ENCODE results near the gene FXYD4. TPM values are rescaled to one million over a fixed set of nuclear protein-coding genes. Genes with fewer than 3 reads are reported as not detected.
"Not testable (repeated sequence)": the region's sequence is repeated elsewhere in the genome, so short reads cannot be mapped to it uniquely, and the experiment has no call there.

Gene FXYD4
- total RNA-seq, 1 experiment from 2014 or later, result not detected

DNA sequence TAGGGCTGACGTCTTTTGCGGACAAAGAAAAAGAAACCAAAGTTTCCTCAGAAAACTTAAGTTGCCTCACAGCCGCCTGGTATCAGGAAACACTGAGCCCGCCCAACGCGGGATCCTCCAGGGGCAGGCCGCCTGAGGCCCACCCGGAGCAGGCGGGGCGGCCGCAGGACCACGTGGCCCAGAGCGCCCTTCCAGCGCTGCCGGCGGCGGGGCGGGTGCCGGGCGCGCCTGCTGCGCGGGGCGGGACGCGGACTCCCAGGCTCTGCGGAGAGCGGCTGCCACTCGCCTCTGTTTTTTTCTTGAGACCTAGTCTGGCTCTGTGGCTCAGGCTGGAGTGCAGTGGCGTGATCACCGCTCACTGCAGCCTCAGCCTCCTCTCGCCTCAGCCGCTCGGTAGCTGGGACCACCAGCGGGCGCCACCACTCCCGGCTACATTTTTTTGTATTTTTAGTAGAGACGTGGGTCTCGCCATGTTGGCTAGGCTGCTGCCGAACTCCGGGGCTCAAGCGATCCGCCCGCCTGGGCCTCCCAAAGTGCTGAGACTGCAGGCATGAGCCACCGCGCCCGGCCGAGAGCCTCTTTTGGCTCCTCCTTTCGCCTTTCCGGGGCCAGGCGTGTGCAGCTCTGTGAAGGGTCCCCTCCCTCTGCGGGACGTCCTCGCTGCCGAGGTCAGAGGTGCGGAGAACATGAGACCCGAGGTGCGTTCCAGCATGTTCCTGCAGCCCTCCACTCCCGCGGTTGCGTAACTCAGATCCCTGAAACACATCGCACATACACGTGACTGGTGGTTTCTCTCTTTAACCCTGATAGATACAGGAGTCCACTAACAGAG is 49.1 kb downstream of the FXYD4 start:
- Histone ChIP-seq H3K4me2 (ENCODE audit: low read length) (peak overlapping the region; percentile 91), H2AFZ (ENCODE audit: low read length) (peak overlapping the region; percentile 92), H4K20me1 (ENCODE audit: low read length) (no peaks in the 10 kb centered on the region), H3K9me3 (ENCODE audit: low read length) (no peaks in the 10 kb centered on the region), H3K4me1 (ENCODE audit: insufficient read depth, low read length) (peaks cover 14% of the 10 kb centered on the region), H3K4me3 (ENCODE audit: low read length) (peak overlapping the region; percentile 71), H3K79me2 (ENCODE audit: low read length) (no peaks in the 10 kb centered on the region), H3K27ac (ENCODE audit: low read length) (peak overlapping the region; percentile 68), H3F3A (ENCODE audit: low read length, unreplicated experiment) (peaks cover 7% of the 10 kb centered on the region), H3K27me3 (ENCODE audit: low read length) (no peaks in the 10 kb centered on the region), H3K9me2 (replicated peaks; ENCODE audit: low read length) (no peaks in the 10 kb centered on the region), H3K36me3 (ENCODE audit: low read depth, low read length) (no peaks in the 10 kb centered on the region), H3K9ac (ENCODE audit: low read length) (peak overlapping the region; percentile 82)
- DNase-seq, result peak; percentile 74
- intact Hi-C loops (cut with micrococcal nuclease), result loop anchor here (1.0 kb wide), 1 partner anchor 11 kb away; the partner anchor contains the start of gene HNRNPF
- TF ChIP-seq, protein P1, sequence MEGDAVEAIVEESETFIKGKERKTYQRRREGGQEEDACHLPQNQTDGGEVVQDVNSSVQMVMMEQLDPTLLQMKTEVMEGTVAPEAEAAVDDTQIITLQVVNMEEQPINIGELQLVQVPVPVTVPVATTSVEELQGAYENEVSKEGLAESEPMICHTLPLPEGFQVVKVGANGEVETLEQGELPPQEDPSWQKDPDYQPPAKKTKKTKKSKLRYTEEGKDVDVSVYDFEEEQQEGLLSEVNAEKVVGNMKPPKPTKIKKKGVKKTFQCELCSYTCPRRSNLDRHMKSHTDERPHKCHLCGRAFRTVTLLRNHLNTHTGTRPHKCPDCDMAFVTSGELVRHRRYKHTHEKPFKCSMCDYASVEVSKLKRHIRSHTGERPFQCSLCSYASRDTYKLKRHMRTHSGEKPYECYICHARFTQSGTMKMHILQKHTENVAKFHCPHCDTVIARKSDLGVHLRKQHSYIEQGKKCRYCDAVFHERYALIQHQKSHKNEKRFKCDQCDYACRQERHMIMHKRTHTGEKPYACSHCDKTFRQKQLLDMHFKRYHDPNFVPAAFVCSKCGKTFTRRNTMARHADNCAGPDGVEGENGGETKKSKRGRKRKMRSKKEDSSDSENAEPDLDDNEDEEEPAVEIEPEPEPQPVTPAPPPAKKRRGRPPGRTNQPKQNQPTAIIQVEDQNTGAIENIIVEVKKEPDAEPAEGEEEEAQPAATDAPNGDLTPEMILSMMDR (conservative IDR thresholded peaks at IDR 0.05; ENCODE audit: low read depth, low read length), result peak; percentile 33; the same call in 1 of the 2 replicates
- TF ChIP-seq EZH2 (IDR thresholded peaks at IDR 0.05; ENCODE audit: low read length, unreplicated experiment), result no peak
- TF ChIP-seq EZH2phosphoT487 (IDR thresholded peaks at IDR 0.05; ENCODE audit: borderline replicate concordance, low read length), result peak; percentile 80
- ChIA-PET CTCF (no interaction called here), POLR2A (ENCODE audit: unreplicated experiment) (no interaction called here)
- no TSS peak for BruUV-seq (replicated peaks)
- peak; percentile 92 for ATAC-seq

DNA sequence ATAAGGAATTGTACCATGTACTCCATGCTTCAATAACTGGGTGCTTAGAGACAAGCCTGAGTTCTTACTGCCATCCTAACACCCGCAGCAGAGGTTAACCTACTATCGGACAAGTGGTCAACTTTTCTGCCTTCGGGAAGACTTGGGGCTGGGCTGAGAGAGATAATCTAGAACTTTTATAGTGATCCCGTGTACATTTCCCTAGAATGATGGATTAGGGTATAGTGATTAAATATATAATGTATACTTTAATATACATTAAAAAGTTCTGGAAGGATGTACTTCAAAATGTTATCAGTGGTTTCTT is 49.7 kb downstream of the FXYD4 start:
- intact Hi-C loops (cut with micrococcal nuclease), result no loop called here
- peak overlapping the region; percentile 92 for H2AFZ ChIP-seq (ENCODE audit: low read length)
- H3K4me3 ChIP-seq (ENCODE audit: low read length), result peak overlapping the region; percentile 71
- H3K36me3 ChIP-seq (ENCODE audit: low read depth, low read length), result no peaks in the 10 kb centered on the region
- ChIA-PET CTCF (no interaction called here), POLR2A (ENCODE audit: unreplicated experiment) (no interaction called here)
- ATAC-seq, result no peak
- peaks cover 7% of the 10 kb centered on the region for H3F3A ChIP-seq (ENCODE audit: low read length, unreplicated experiment)
- H3K4me2 ChIP-seq (ENCODE audit: low read length), result peak overlapping the region; percentile 91
- H3K27ac ChIP-seq (ENCODE audit: low read length), result peak overlapping the region; percentile 68; the same call in 1 of the 2 replicates
- H3K9me2 ChIP-seq (replicated peaks; ENCODE audit: low read length), result no peaks in the 10 kb centered on the region
- H3K9me3 ChIP-seq (ENCODE audit: low read length), result no peaks in the 10 kb centered on the region
- H3K4me1 ChIP-seq (ENCODE audit: insufficient read depth, low read length), result peaks cover 14% of the 10 kb centered on the region
- no peaks in the 10 kb centered on the region for H4K20me1 ChIP-seq (ENCODE audit: low read length)
- TF ChIP-seq EZH2phosphoT487 (IDR thresholded peaks at IDR 0.05; ENCODE audit: borderline replicate concordance, low read length) (no peak), EZH2 (IDR thresholded peaks at IDR 0.05; ENCODE audit: low read length, unreplicated experiment) (no peak)
- TF ChIP-seq, protein P1 (conservative IDR thresholded peaks at IDR 0.05; ENCODE audit: low read depth, low read length), result no peak
- H3K79me2 ChIP-seq (ENCODE audit: low read length), result no peaks in the 10 kb centered on the region
- BruUV-seq (replicated peaks), result TSS peak; percentile 77
- DNase-seq, result no peak
- H3K9ac ChIP-seq (ENCODE audit: low read length), result peak overlapping the region; percentile 82
- no peaks in the 10 kb centered on the region for H3K27me3 ChIP-seq (ENCODE audit: low read length)

DNA sequence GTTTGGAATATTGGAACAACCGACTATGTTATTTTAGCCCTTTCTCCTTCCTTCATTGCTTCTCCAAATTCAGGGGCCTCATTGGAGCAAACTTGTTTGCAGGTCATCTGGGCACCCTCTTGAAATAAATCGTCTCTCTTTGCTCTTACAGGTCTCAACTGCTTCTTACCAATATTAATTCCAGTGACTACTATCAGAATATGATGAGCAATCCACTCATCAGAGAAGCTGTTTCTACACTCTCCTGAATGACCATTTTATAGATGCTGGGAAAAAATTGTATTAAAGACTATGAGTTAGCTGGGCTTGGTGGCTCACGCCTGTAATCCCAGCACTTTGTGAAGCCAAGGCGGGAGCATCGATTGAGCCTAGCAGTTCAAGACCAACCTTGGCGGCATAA is 50.1 kb downstream of the FXYD4 start:
- ChIA-PET POLR2A (ENCODE audit: unreplicated experiment) (no interaction called here), CTCF (no interaction called here)
- Histone ChIP-seq H3K79me2 (ENCODE audit: low read length) (no peaks in the 10 kb centered on the region), H3K27ac (ENCODE audit: low read length) (no peak overlapping the region), H3K4me3 (ENCODE audit: low read length) (no peak overlapping the region), H3K9me2 (replicated peaks; ENCODE audit: low read length) (no peaks in the 10 kb centered on the region), H3K36me3 (ENCODE audit: low read depth, low read length) (no peaks in the 10 kb centered on the region), H3K9ac (ENCODE audit: low read length) (no peak overlapping the region), H4K20me1 (ENCODE audit: low read length) (no peaks in the 10 kb centered on the region), H3K4me2 (ENCODE audit: low read length) (no peak overlapping the region), H3F3A (ENCODE audit: low read length, unreplicated experiment) (peaks cover 7% of the 10 kb centered on the region), H2AFZ (ENCODE audit: low read length) (no peak overlapping the region), H3K4me1 (ENCODE audit: insufficient read depth, low read length) (peaks cover 14% of the 10 kb centered on the region), H3K27me3 (ENCODE audit: low read length) (no peaks in the 10 kb centered on the region), H3K9me3 (ENCODE audit: low read length) (no peaks in the 10 kb centered on the region)
- intact Hi-C loops (cut with micrococcal nuclease), result no loop called here
- TF ChIP-seq EZH2 (IDR thresholded peaks at IDR 0.05; ENCODE audit: low read length, unreplicated experiment), result no peak
- TF ChIP-seq, protein P1 (conservative IDR thresholded peaks at IDR 0.05; ENCODE audit: low read depth, low read length), result no peak
- TF ChIP-seq EZH2phosphoT487 (IDR thresholded peaks at IDR 0.05; ENCODE audit: borderline replicate concordance, low read length), result no peak
- DNase-seq (no peak), ATAC-seq (no peak)
- BruUV-seq (replicated peaks), result no TSS peak

DNA sequence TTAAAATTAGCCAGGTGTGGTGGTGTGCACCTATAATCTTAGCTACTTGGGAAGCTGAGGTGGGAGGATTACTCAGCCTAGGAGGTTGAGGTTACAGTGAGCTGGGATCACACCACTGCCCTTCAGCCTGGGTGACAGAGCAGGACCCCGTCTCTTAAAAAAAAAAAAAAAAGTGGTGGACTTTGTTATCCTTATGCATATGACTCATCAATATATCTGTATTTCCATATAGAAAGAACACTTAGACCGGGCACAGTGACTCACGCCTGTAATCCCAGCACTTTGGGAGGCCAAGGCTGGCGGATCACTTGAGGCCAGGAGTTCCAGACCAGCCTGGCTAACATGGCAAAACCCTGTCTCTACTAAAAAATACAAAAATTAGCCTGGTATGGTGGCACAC is 50.5 kb downstream of the FXYD4 start:
- BruUV-seq (replicated peaks); intact Hi-C loops (cut with micrococcal nuclease); CTCF ChIA-PET: not testable (repeated sequence)

More for the DNA sequence above, 50.5 kb downstream of the FXYD4 start:
- H3F3A ChIP-seq (ENCODE audit: low read length, unreplicated experiment); H3K9me3 ChIP-seq (ENCODE audit: low read length); H4K20me1 ChIP-seq (ENCODE audit: low read length); H3K4me2 ChIP-seq (ENCODE audit: low read length); H3K27ac ChIP-seq (ENCODE audit: low read length); H3K4me3 ChIP-seq (ENCODE audit: low read length); H3K27me3 ChIP-seq (ENCODE audit: low read length); H3K9ac ChIP-seq (ENCODE audit: low read length); H3K79me2 ChIP-seq (ENCODE audit: low read length); H3K36me3 ChIP-seq (ENCODE audit: low read depth, low read length); POLR2A ChIA-PET (ENCODE audit: unreplicated experiment); DNase-seq; ATAC-seq; H3K9me2 ChIP-seq (replicated peaks; ENCODE audit: low read length); H2AFZ ChIP-seq (ENCODE audit: low read length): not testable (repeated sequence)
- peaks cover 14% of the 10 kb centered on the region for H3K4me1 ChIP-seq (ENCODE audit: insufficient read depth, low read length)
